Loucy (cell line): Measurements from ENCODE around the gene PRKACB.

Source experiments
- H2AFZ ChIP-seq: fragments of 200-600 bp; sonication (generic); 2 replicates; pipeline ENCODE4 v1.6.0; 2016; ENCODE audit warnings: antibody characterized with exemption, mild to moderate bottlenecking, low read length, moderate library complexity
- H3F3A ChIP-seq: fragments of 200-600 bp; 2 replicates; pipeline ENCODE4 v1.6.0; 2016; ENCODE audit warnings: antibody characterized with exemption, low read depth, mild to moderate bottlenecking
- H3K27me3 ChIP-seq: fragments of 200-600 bp; sonication (generic); 2 replicates; pipeline ENCODE4 v1.6.1; 2014; ENCODE audit warnings: low read length, mild to moderate bottlenecking; ENCODE audit not compliant: insufficient read depth, poor library complexity, severe bottlenecking
- H3K36me3 ChIP-seq: fragments of 200-600 bp; sonication (generic); 2 replicates; pipeline ENCODE4 v1.6.1; 2016; ENCODE audit warnings: low read length; ENCODE audit not compliant: insufficient read depth
- H3K4me1 ChIP-seq: fragments of 200-600 bp; sonication (generic); 2 replicates; pipeline ENCODE4 v1.5.1; 2014; ENCODE audit warnings: low read length, mild to moderate bottlenecking; ENCODE audit not compliant: insufficient read depth, poor library complexity, severe bottlenecking
- H3K4me2 ChIP-seq: fragments of 200-600 bp; sonication (generic); 2 replicates; pipeline ENCODE4 v1.6.0; 2014; ENCODE audit warnings: antibody characterized with exemption, low read length, low read depth, mild to moderate bottlenecking; ENCODE audit not compliant: poor library complexity, severe bottlenecking
- H3K4me3 ChIP-seq: fragments of 200-600 bp; sonication (generic); 2 replicates; pipeline ENCODE4 v1.5.1; 2014; ENCODE audit warnings: low read length, mild to moderate bottlenecking, mixed read lengths; ENCODE audit not compliant: poor library complexity, severe bottlenecking
- H3K79me2 ChIP-seq: fragments of 200-600 bp; sonication (generic); 2 replicates; pipeline ENCODE4 v1.6.1; 2014; ENCODE audit warnings: low read length; ENCODE audit not compliant: insufficient read depth
- H3K9ac ChIP-seq: fragments of 200-600 bp; sonication (generic); 2 replicates; pipeline ENCODE4 v1.6.0; 2014; ENCODE audit warnings: mild to moderate bottlenecking, low read depth, low read length, moderate library complexity; ENCODE audit not compliant: poor library complexity, severe bottlenecking
- H3K9me2 ChIP-seq: fragments of 200-600 bp; sonication (generic); replicated peaks from 2 replicates; pipeline ENCODE4 v1.6.1; 2016; ENCODE audit warnings: low read depth, low read length, mixed read lengths
- H3K9me3 ChIP-seq: fragments of 200-600 bp; sonication (generic); 2 replicates; pipeline ENCODE4 v1.6.1; 2014; ENCODE audit warnings: mild to moderate bottlenecking, antibody characterized with exemption, low read length, low read depth; ENCODE audit not compliant: insufficient read depth
- H4K20me1 ChIP-seq: fragments of 200-600 bp; sonication (generic); 2 replicates; pipeline ENCODE4 v1.6.0; 2014; ENCODE audit warnings: antibody characterized with exemption, low read length, mild to moderate bottlenecking; ENCODE audit not compliant: insufficient read depth, poor library complexity, severe bottlenecking
- EZH2phosphoT487 ChIP-seq: fragments of 200-600 bp; IDR thresholded peaks from 2 replicates; pipeline ENCODE4 v1.6.1; 2018; ENCODE audit warnings: antibody characterized with exemption, mild to moderate bottlenecking, moderate library complexity, borderline replicate concordance
- TF ChIP-seq, protein P1 (sequence below): fragments of 200-600 bp; sonication (generic); conservative IDR thresholded peaks from 2 replicates; pipeline ENCODE4 v1.5.1; 2014; ENCODE audit warnings: mild to moderate bottlenecking, antibody characterized with exemption, low read length

PRKACB gene

GRCh38 chr1:84133479-84133878, 10.6 kb upstream of the PRKACB start:
- H3K27me3 ChIP-seq, result no peaks in the 10 kb centered on the region
- H3K4me3 ChIP-seq, result no peak overlapping the region
- no peaks in the 10 kb centered on the region for H3K36me3 ChIP-seq
- H3K79me2 ChIP-seq, result no peaks in the 10 kb centered on the region
- no peaks in the 10 kb centered on the region for H3K9me3 ChIP-seq
- TF ChIP-seq EZH2phosphoT487, result no peak
- TF ChIP-seq, protein P1, sequence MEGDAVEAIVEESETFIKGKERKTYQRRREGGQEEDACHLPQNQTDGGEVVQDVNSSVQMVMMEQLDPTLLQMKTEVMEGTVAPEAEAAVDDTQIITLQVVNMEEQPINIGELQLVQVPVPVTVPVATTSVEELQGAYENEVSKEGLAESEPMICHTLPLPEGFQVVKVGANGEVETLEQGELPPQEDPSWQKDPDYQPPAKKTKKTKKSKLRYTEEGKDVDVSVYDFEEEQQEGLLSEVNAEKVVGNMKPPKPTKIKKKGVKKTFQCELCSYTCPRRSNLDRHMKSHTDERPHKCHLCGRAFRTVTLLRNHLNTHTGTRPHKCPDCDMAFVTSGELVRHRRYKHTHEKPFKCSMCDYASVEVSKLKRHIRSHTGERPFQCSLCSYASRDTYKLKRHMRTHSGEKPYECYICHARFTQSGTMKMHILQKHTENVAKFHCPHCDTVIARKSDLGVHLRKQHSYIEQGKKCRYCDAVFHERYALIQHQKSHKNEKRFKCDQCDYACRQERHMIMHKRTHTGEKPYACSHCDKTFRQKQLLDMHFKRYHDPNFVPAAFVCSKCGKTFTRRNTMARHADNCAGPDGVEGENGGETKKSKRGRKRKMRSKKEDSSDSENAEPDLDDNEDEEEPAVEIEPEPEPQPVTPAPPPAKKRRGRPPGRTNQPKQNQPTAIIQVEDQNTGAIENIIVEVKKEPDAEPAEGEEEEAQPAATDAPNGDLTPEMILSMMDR, result no peak
- no peaks in the 10 kb centered on the region for H3K9me2 ChIP-seq
- no peak overlapping the region for H2AFZ ChIP-seq
- H4K20me1 ChIP-seq, result no peaks in the 10 kb centered on the region
- H3K4me2 ChIP-seq, result no peak overlapping the region
- no peak overlapping the region for H3K9ac ChIP-seq
- peaks cover 4% of the 10 kb centered on the region for H3K4me1 ChIP-seq
- no peaks in the 10 kb centered on the region for H3F3A ChIP-seq

DNA sequence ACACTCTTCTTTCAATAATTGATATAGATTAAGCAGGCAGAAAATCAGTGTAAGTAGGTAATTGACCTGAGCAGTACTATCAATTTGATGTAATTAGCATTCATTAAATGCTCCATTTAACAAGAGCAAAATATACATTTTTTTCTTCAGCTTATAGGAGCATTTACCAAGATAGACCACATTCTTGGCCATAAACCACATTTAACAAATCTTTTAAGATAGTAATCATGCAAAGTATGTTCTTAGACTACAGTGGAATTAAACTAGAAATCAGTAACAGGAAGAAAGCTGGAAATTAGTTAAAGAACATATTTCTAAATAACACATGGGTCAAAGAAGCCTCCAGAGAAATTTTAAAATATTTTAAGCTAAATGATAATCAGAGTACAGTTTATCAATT, 8.7 kb upstream of the PRKACB start:
- Histone ChIP-seq H3K27me3 (no peaks in the 10 kb centered on the region), H3F3A (no peaks in the 10 kb centered on the region), H3K9me3 (0 out of 2 replicates have a peak, but pooled peaks cover 7% of the 10 kb centered on the region), H3K4me3 (no peak overlapping the region), H3K4me1 (peaks cover 4% of the 10 kb centered on the region), H4K20me1 (no peaks in the 10 kb centered on the region), H3K36me3 (no peaks in the 10 kb centered on the region), H3K9me2 (no peaks in the 10 kb centered on the region), H3K9ac (no peak overlapping the region), H3K4me2 (no peak overlapping the region), H2AFZ (no peak overlapping the region), H3K79me2 (no peaks in the 10 kb centered on the region)
- TF ChIP-seq, protein P1, result no peak
- no peak for TF ChIP-seq EZH2phosphoT487

- Histone ChIP-seq H3K79me2 (peaks cover 14% of the 10 kb centered on the region), H2AFZ (no peak overlapping the region), H3K36me3 (no peaks in the 10 kb centered on the region), H3K4me1 (peaks cover 25% of the 10 kb centered on the region), H3K9me2 (no peaks in the 10 kb centered on the region), H3K4me2 (no peak overlapping the region), H3K9me3 (0 out of 2 replicates have a peak, but pooled peaks cover 7% of the 10 kb centered on the region), H3K27me3 (no peaks in the 10 kb centered on the region), H4K20me1 (peaks cover 3% of the 10 kb centered on the region), H3K9ac (no peak overlapping the region), H3F3A (peaks cover 3% of the 10 kb centered on the region), H3K4me3 (no peak overlapping the region)
- TF ChIP-seq, protein P1, result peak; percentile 70
- TF ChIP-seq EZH2phosphoT487, result no peak
Observed at GRCh38 chr1:84141182-84142003, 2.7 kb upstream of the PRKACB start.
